Adrenal gland (tissue), 5 donors: ENCODE results near the gene DMXL1.

Source experiments
- CTCF ChIP-seq, 6 experiments: fragments of 450-650 bp in 4 of 6; fragments of 200-600 bp in 2 of 6; sonication (generic) in 1 of 6; IDR thresholded peaks; 1 replicate in 5 of 6; 2 replicates in 1 of 6; pipeline versions ENCODE4 v1.5.1 to v1.8.0; 2016 to 2021; ENCODE audit warnings: antibody characterized with exemption in 6 of 6, mild to moderate bottlenecking in 2 of 6, moderate library complexity in 1 of 6
- POLR2A ChIP-seq, 2 donors: fragments of 450-650 bp; IDR thresholded peaks; one replicate each; pipeline ENCODE4 v1.6.1; 2017; ENCODE audit warnings: antibody characterized with exemption in 2 of 2, mild to moderate bottlenecking in 2 of 2, moderate library complexity in 1 of 2
- donor health status: DM: no; HTN: no; CAD: no.

- TF ChIP-seq POLR2A (IDR thresholded peaks at IDR 0.05) (peak in 1 of 2 donors; percentile 12), CTCF (IDR thresholded peaks at IDR 0.05) (no peak)
These were observed 384 bp upstream of the DMXL1 start for GRCh38 chr5:119070578-119070827.
